Kidney epithelial cell (primary cell): ENCODE results near the gene CDH23. TPM values are rescaled to one million over a fixed set of nuclear protein-coding genes. Genes with fewer than 3 reads are reported as not detected.
A peak's percentile ranks its signal among the peaks of the same experiment; 100 is the strongest.

Source experiments
- DNase-seq: peaks from one replicate; pipeline ENCODE4 v3.0.0-alpha.2; 2010; ENCODE audit warnings: low read depth
- H3K27me3 ChIP-seq: 2 replicates; pipeline ENCODE4 v1.6.0; 2011; ENCODE audit warnings: low read length; ENCODE audit not compliant: control insufficient read depth, insufficient read depth
- H3K36me3 ChIP-seq: 2 replicates; pipeline ENCODE4 v1.5.1; 2011; ENCODE audit warnings: low read length; ENCODE audit not compliant: control insufficient read depth, insufficient read depth
- H3K4me3 ChIP-seq: 2 replicates; pipeline ENCODE4 v1.5.1; 2011; ENCODE audit warnings: low read depth, mild to moderate bottlenecking, control low read depth, low read length
- CTCF ChIP-seq: IDR thresholded peaks from 2 replicates; pipeline ENCODE4 v1.5.1; 2011; ENCODE audit warnings: mild to moderate bottlenecking, moderate library complexity, low read length, control low read depth, inconsistent platforms; ENCODE audit not compliant: insufficient read depth, poor library complexity, severe bottlenecking
- total RNA-seq: library from RNA; depleted of rRNA; stranded (reverse); fragments of >200 nt; gene quantifications from 2 replicates; pipeline ENCODE4 v1.2.3, GENCODE V29; 2015

CDH23 gene
- total RNA-seq, 1 donor from 2014 or later = 0.04 TPM

GRCh38 chr10:71621231-71622153, 224.8 kb downstream of the CDH23 start:
- DNase-seq = no peak
- H3K4me3 ChIP-seq = no peak overlapping the region
- no peak for TF ChIP-seq CTCF

GRCh38 chr10:71622154-71622526, 225.4 kb downstream of the CDH23 start:
- TF ChIP-seq CTCF = no peak

More at GRCh38 chr10:71621231-71622153, 224.8 kb downstream of the CDH23 start:
- H3K36me3 ChIP-seq = no peaks in the 10 kb centered on the region
- H3K27me3 ChIP-seq = peaks cover 6% of the 10 kb centered on the region

GRCh38 chr10:71622616-71623015, 225.9 kb downstream of the CDH23 start:
- no peak for DNase-seq
- no peak for TF ChIP-seq CTCF
- Histone ChIP-seq H3K4me3 (no peak overlapping the region), H3K36me3 (no peaks in the 10 kb centered on the region), H3K27me3 (peaks cover 16% of the 10 kb centered on the region)

More at GRCh38 chr10:71622154-71622526, 225.4 kb downstream of the CDH23 start:
- DNase-seq = peak; percentile 23
- Histone ChIP-seq H3K36me3 (no peaks in the 10 kb centered on the region), H3K27me3 (peaks cover 12% of the 10 kb centered on the region), H3K4me3 (no peak overlapping the region)

GRCh38 chr10:71623098-71623985, 226.6 kb downstream of the CDH23 start:
- DNase-seq = no peak

GRCh38 chr10:71623986-71624291, 227.2 kb downstream of the CDH23 start:
- peaks cover 23% of the 10 kb centered on the region for H3K27me3 ChIP-seq
- TF ChIP-seq CTCF = no peak
- no peak for DNase-seq

More at GRCh38 chr10:71623098-71623985, 226.6 kb downstream of the CDH23 start:
- no peak overlapping the region for H3K4me3 ChIP-seq
- H3K27me3 ChIP-seq = peaks cover 21% of the 10 kb centered on the region
- no peaks in the 10 kb centered on the region for H3K36me3 ChIP-seq
- TF ChIP-seq CTCF = peak; percentile 26

More at GRCh38 chr10:71623986-71624291, 227.2 kb downstream of the CDH23 start:
- no peaks in the 10 kb centered on the region for H3K36me3 ChIP-seq
- H3K4me3 ChIP-seq = no peak overlapping the region
